PC-3 (cell line): ENCODE measurements around the gene FIBCD1. TPM values are rescaled to one million over a fixed set of nuclear protein-coding genes. Genes with fewer than 3 reads are reported as not detected.

Experiments
- ATAC-seq: fragments of 200-7000 bp; cut with Tn5 transposase; 2 replicates; pipeline ENCODE4 v1.9.1; 2020; ENCODE audit warnings: mild to moderate bottlenecking, moderate library complexity
- BruUV-seq: library from RNA; stranded (reverse); fragments of 400-500 nt; replicated peaks from 2 replicates; lab custom pipeline; 2021; lab: Mats Ljungman, UMichigan
- CTCF ChIA-PET: fragments of 300-600 bp; sonication (Branson Sonifier 250); formaldehyde crosslinking; loops from one replicate; lab custom pipeline; 2022; ENCODE audit warnings: antibody characterized with exemption; lab: Charles Lee
- POLR2A ChIA-PET: fragments of 300-600 bp; sonication (Branson Sonifier 250); formaldehyde crosslinking; loops from one replicate; lab custom pipeline; 2022; ENCODE audit warnings: antibody characterized with exemption; ENCODE audit not compliant: unreplicated experiment; lab: Charles Lee
- DNase-seq: peaks from one replicate; pipeline ENCODE4 v3.0.0-alpha.2; 2015
- H2AFZ ChIP-seq: fragments of 300-600 bp; sonication (generic); 2 replicates; pipeline ENCODE4 v1.6.0; 2016; ENCODE audit warnings: antibody characterized with exemption, low read length
- H3F3A ChIP-seq: fragments of 300-600 bp; sonication (generic); one replicate; pipeline ENCODE4 v1.6.0; 2017; ENCODE audit warnings: antibody characterized with exemption, low read length, control low read depth, mild to moderate bottlenecking; ENCODE audit not compliant: unreplicated experiment
- H3K27ac ChIP-seq: fragments of 300-600 bp; sonication (generic); 2 replicates; pipeline ENCODE4 v1.5.1; 2016; ENCODE audit warnings: mild to moderate bottlenecking, low read length
- H3K27me3 ChIP-seq: fragments of 300-600 bp; sonication (generic); 2 replicates; pipeline ENCODE4 v1.6.1; 2016; ENCODE audit warnings: low read length, mixed read lengths
- H3K36me3 ChIP-seq: fragments of 300-600 bp; sonication (generic); 2 replicates; pipeline ENCODE4 v1.6.1; 2016; ENCODE audit warnings: low read depth, mixed run types, low read length, mixed read lengths
- H3K4me1 ChIP-seq: fragments of 300-600 bp; sonication (generic); 2 replicates; pipeline ENCODE4 v1.5.1; 2016; ENCODE audit warnings: low read length; ENCODE audit not compliant: insufficient read depth
- H3K4me2 ChIP-seq: fragments of 300-600 bp; sonication (generic); 2 replicates; pipeline ENCODE4 v1.6.0; 2016; ENCODE audit warnings: low read length
- H3K4me3 ChIP-seq: fragments of 300-600 bp; sonication (generic); 2 replicates; pipeline ENCODE4 v1.5.1; 2016; ENCODE audit warnings: mild to moderate bottlenecking, low read length, mixed read lengths
- H3K79me2 ChIP-seq: fragments of 300-600 bp; sonication (generic); 2 replicates; pipeline ENCODE4 v1.6.1; 2017; ENCODE audit warnings: low read length, mixed read lengths
- H3K9ac ChIP-seq: fragments of 300-600 bp; sonication (generic); 2 replicates; pipeline ENCODE4 v1.6.0; 2016; ENCODE audit warnings: mild to moderate bottlenecking, low read length
- H3K9me2 ChIP-seq: fragments of 300-600 bp; sonication (generic); replicated peaks from 2 replicates; pipeline ENCODE4 v1.6.1; 2016; ENCODE audit warnings: mixed run types, low read length, mixed read lengths
- H3K9me3 ChIP-seq: fragments of 300-600 bp; sonication (generic); 2 replicates; pipeline ENCODE4 v1.6.1; 2016; ENCODE audit warnings: low read length, mixed read lengths
- H4K20me1 ChIP-seq: fragments of 300-600 bp; sonication (generic); 2 replicates; pipeline ENCODE4 v1.6.1; 2016; ENCODE audit warnings: low read length, mixed read lengths
- EZH2 ChIP-seq: fragments of 300-600 bp; sonication (generic); IDR thresholded peaks from one replicate; pipeline ENCODE4 v1.6.1; 2017; ENCODE audit warnings: antibody characterized with exemption, mild to moderate bottlenecking, low read length; ENCODE audit not compliant: unreplicated experiment
- EZH2phosphoT487 ChIP-seq: fragments of 300-600 bp; sonication (generic); IDR thresholded peaks from 2 replicates; pipeline ENCODE4 v1.6.1; 2018; ENCODE audit warnings: mild to moderate bottlenecking, antibody characterized with exemption, low read length, borderline replicate concordance
- intact Hi-C: fragments of 100-400 bp; cut with micrococcal nuclease; formaldehyde crosslinking; loops from 2 replicates; pipeline ENCODE4 v1.9.0; 2023
- total RNA-seq: library from RNA; depleted of rRNA; stranded (reverse); fragments of >200 nt; gene quantifications from 2 replicates; pipeline ENCODE4 v1.2.3, GENCODE V29; 2014
- TF ChIP-seq, protein P1 (sequence below): fragments of 300-600 bp; sonication (generic); conservative IDR thresholded peaks from 2 replicates; pipeline ENCODE4 v1.5.1; 2017; ENCODE audit warnings: antibody characterized with exemption, low read depth, mild to moderate bottlenecking, low read length

FIBCD1 gene
- total RNA-seq, 1 experiment from 2014 or later, result 8.9 TPM

GRCh38 chr9:130931508-130932254 is 7.4 kb downstream of the FIBCD1 start:
- H3K27ac ChIP-seq, result no peak overlapping the region
- no peak for DNase-seq
- H2AFZ ChIP-seq, result no peak overlapping the region
- H3K4me2 ChIP-seq, result no peak overlapping the region
- H3K36me3 ChIP-seq, result no peaks in the 10 kb centered on the region
- ChIA-PET POLR2A (no interaction called here), CTCF (no interaction called here)
- intact Hi-C loops, result loop anchor here (5.0 kb wide), 1 partner anchor 34 kb away; the partner anchor contains the start of gene QRFP
- no peaks in the 10 kb centered on the region for H3K9me2 ChIP-seq
- H3K79me2 ChIP-seq, result no peaks in the 10 kb centered on the region
- TF ChIP-seq, protein P1, sequence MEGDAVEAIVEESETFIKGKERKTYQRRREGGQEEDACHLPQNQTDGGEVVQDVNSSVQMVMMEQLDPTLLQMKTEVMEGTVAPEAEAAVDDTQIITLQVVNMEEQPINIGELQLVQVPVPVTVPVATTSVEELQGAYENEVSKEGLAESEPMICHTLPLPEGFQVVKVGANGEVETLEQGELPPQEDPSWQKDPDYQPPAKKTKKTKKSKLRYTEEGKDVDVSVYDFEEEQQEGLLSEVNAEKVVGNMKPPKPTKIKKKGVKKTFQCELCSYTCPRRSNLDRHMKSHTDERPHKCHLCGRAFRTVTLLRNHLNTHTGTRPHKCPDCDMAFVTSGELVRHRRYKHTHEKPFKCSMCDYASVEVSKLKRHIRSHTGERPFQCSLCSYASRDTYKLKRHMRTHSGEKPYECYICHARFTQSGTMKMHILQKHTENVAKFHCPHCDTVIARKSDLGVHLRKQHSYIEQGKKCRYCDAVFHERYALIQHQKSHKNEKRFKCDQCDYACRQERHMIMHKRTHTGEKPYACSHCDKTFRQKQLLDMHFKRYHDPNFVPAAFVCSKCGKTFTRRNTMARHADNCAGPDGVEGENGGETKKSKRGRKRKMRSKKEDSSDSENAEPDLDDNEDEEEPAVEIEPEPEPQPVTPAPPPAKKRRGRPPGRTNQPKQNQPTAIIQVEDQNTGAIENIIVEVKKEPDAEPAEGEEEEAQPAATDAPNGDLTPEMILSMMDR, result no peak
- TF ChIP-seq EZH2 (no peak), EZH2phosphoT487 (no peak)
- peaks cover 45% of the 10 kb centered on the region for H3K4me1 ChIP-seq
- no peak for ATAC-seq
- no TSS peak for BruUV-seq
- no peaks in the 10 kb centered on the region for H4K20me1 ChIP-seq
- H3K27me3 ChIP-seq, result no peaks in the 10 kb centered on the region
- no peaks in the 10 kb centered on the region for H3F3A ChIP-seq
- no peak overlapping the region for H3K4me3 ChIP-seq
- no peak overlapping the region for H3K9ac ChIP-seq
- H3K9me3 ChIP-seq, result no peaks in the 10 kb centered on the region

GRCh38 chr9:130930804-130931349 is 8.2 kb downstream of the FIBCD1 start:
- H4K20me1 ChIP-seq, result no peaks in the 10 kb centered on the region
- H3K27me3 ChIP-seq, result no peaks in the 10 kb centered on the region
- H3K9me3 ChIP-seq, result no peaks in the 10 kb centered on the region
- ChIA-PET POLR2A (no interaction called here), CTCF (no interaction called here)
- H3K4me2 ChIP-seq, result no peak overlapping the region
- H2AFZ ChIP-seq, result no peak overlapping the region
- H3K27ac ChIP-seq, result no peak overlapping the region
- intact Hi-C loops, result loop anchor here (5.0 kb wide), 1 partner anchor 34 kb away; the partner anchor contains the start of gene QRFP
- BruUV-seq, result no TSS peak
- no peaks in the 10 kb centered on the region for H3K9me2 ChIP-seq
- H3K36me3 ChIP-seq, result no peaks in the 10 kb centered on the region
- no peaks in the 10 kb centered on the region for H3K79me2 ChIP-seq
- DNase-seq (no peak), ATAC-seq (no peak)
- H3K9ac ChIP-seq, result no peak overlapping the region
- TF ChIP-seq EZH2phosphoT487 (no peak), EZH2 (no peak)
- TF ChIP-seq, protein P1, result no peak
- H3K4me1 ChIP-seq, result peaks cover 38% of the 10 kb centered on the region
- no peak overlapping the region for H3K4me3 ChIP-seq
- H3F3A ChIP-seq, result no peaks in the 10 kb centered on the region
